Ureter (tissue), 1 donor: ENCODE measurements around the gene PRKD2. TPM values are rescaled to one million over a fixed set of nuclear protein-coding genes. Genes with fewer than 3 reads are reported as not detected.

ENCODE experiments used
- DNase-seq: peaks from one replicate; pipeline ENCODE4 v3.0.0-alpha.2; 2020; ENCODE audit warnings: low spot score
- total RNA-seq: library from RNA; stranded (reverse); gene quantifications from one replicate; pipeline ENCODE4 v1.2.4, GENCODE V29; 2023
- donor health status: DM: yes; HTN: yes; CAD: no.

The PRKD2 gene
- total RNA-seq, 1 donor from 2014 or later: 57.1 TPM

GRCh38 chr19:46661020-46661731 is 55.7 kb downstream of the PRKD2 start, which contains the start of gene DACT3:
TSS of gene DACT3 (minus strand) at chr19:46661182. CDS start at chr19:46661064, 118 bp downstream.
- peak; percentile 100 for DNase-seq

DNA sequence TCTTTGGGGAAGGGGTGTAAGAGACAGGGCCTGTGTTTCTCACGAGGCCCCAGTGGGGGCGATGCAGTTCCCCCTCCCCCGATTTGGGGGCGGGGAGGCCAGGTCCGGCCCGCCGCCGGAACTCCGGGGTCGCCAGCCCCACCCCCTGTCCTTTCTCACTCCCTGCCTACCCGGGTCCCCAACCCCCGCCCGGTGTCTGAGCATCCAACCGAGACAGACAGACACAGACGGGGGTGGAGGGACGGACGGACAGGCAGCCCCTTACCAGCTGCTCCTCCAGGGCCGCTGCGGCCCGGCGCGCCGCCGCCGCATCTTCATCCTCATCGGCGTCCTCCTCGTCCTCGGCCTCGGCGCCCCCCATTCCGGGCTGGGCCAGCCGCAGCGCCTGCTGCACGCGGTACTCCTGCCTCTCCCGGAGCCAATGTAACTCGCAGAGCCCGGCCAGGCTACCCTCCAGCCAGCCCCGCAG is 56.3 kb downstream of the PRKD2 start:
- peak; percentile 62 for DNase-seq

DNA sequence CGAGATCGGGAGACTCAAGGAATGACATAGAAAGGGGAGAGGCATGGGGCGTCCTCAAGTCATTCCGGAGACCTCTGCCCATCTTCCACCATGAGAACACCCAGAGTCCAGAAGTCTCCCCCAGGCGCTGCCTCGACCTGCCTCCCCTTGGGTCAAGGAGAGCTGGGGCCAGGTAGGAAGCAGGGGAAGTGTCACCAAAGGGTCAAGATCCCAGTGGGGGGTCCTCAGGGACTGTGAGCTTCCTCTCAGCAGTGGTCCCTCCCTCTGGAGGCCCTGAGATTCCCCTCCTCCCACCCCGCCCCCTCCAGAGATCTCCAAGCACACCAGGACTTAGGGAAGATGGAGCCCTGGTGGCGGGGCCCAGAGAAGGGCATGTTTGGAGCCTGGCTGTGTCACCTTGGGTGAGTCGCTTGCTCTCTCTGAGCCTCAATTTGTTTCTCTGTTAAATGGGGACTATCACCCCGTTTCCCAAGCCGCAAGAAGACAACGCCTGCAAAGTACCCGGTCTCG is 56.9 kb downstream of the PRKD2 start:
- peak; percentile 57 for DNase-seq

DNA sequence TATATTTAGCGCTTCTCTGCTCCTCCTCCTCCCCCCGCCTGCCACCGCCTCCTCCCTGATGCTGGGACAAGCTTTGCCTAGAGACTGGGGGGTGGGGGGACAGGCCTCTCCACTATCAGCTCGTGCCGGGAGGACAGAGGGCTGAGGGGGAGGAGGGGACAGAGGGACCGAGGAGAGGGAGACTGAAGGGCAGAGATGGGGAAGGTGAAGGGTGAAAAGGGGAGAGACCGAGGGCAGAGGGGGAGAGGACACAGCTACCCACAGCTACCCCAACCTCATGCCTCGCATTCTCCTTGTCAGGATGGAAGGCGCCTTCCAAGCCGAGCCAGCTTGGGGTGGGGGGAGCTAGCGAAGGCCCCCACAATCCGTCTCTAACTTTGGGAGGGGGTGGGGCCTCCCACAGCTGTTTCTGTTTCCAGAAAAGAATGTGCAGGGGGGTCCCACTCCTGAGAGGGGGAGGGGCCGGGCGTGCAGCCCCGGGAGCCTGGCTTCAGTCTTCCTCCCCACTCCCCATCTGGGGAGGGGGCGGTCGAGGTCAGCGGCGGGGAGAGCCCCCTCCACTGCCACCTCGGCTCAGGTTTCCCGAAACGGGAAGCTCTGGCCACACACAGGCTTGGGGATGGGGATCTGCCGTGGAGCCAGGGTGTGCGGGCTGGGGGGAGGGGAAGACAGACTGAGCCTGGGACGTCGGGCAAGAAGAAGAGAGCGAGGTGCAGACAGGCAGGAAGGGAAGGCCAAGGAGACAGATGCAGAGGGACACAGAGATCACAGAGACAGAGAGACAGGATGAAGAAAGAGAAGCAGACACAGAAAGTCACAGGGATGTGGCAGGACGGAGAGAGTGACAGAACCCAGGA is 57.5 kb downstream of the PRKD2 start:
- DNase-seq: peak; percentile 62

- DNase-seq: no peak
Measured at GRCh38 chr19:46656541-46656940, 60.4 kb downstream of the PRKD2 start.

DNA sequence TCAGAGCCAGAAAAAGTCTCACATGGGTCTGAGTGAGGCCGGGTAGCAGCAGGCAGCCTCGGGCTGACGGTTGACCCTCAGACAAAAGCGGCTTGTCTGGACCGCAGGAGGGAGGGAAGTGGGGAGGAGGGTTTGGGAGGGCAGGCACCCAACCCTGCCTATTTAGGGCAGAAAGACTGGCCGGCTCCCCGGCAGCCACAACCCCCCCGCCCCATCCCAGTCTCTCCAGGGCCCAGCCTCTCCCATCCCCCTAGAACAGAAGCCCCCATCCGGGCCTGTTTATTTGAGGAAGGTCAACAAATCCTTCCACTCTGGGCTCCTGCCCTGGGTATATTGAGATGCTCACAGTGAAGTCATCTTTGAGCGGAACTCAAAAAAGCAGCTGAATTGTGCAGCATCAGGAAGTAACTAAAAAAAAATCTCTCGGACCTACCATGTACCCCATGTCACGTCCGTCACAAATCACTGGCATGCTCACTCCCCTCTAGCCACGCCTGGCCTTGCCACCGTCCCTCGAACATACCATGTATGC is 62.2 kb downstream of the PRKD2 start:
- no peak for DNase-seq

DNA sequence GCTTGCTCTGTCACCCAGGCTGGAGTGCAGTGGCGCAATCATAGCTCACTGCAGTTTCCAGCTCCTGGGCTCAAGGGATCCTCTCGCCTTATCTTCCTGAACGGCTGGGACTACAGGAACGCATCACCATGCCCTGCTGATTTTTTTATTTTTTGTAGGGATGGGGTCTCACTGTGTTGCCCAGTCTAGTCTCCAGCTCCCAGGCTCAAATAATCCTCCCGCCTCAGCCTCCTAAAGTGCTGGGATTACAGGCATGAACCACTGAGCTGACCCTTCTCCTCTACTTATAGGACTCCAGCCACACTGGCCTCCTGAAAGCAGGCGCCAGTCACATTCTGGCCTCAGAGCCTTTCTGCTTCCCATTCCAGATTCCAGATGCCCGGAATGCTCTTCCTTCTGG is 66.5 kb downstream of the PRKD2 start:
- no peak for DNase-seq

GRCh38 chr19:46648961-46649960 is 67.7 kb downstream of the PRKD2 start:
- DNase-seq: no peak

- no peak for DNase-seq
Measured at GRCh38 chr19:46648060-46648960, 68.6 kb downstream of the PRKD2 start.

DNA sequence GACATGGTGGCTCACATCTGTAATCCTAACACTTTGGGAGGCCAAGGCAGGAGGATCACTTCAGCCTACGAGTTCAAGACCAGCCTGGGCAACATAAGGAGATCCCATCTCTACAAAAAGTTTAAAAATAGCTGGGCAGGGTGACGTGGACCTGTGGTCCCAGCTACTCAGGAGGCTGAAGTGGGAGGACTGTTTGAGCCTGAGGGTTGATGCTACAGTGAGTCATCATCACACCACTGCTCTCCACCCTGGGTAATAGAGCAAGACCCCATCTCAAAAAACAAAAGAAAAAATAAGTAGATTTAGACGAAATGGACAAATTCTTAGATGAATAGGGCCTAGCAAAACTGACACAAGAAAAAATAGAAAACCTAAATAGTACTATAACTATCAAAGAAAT is 70.5 kb downstream of the PRKD2 start:
- no peak for DNase-seq

GRCh38 chr19:46644720-46645119 is 72.2 kb downstream of the PRKD2 start:
- DNase-seq: no peak

GRCh38 chr19:46640656-46641055 is 76.3 kb downstream of the PRKD2 start:
- no peak for DNase-seq

DNA sequence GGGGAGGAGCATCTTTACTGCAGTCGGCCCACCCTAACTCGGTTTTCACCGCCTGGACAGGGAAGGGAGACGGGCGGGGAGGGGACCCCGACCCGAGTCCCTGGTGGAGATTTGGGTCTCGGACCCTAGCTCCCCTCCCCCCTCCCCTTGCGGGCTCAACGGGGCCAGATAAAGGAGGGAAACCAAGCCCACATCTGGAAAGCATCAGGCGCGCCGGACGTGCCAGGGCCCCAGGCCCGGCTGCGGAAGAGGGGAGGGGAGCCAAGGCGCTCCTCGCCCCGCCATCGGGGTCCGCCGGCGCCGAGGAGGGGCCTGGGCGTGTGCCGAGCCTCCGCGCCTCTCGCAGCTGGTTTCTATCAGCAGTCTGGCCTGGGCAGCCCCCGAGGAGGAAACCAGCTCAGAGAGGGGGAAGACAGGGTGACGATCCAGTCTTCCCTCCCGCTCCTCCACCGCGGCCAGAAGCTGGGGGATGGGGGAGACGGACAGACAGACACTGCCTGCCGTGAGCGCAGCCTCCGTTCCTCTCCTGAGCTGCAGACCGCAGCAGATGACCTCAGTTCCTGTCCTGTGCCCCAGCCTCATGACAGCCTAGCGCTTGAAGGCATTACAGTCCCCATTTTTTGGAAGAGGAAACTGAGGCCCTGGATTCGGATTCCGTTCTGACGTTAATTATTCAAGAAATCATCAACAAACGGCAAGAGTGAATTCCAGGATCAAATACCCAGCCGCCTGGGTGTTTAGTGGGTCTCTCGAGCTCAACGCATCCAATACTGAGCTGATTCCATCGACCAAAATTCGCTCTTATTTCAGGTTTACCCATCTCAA is 77.3 kb downstream of the PRKD2 start:
- DNase-seq: peak; percentile 72

- DNase-seq: no peak
Measured at GRCh38 chr19:46637224-46637623, 79.7 kb downstream of the PRKD2 start.

DNA sequence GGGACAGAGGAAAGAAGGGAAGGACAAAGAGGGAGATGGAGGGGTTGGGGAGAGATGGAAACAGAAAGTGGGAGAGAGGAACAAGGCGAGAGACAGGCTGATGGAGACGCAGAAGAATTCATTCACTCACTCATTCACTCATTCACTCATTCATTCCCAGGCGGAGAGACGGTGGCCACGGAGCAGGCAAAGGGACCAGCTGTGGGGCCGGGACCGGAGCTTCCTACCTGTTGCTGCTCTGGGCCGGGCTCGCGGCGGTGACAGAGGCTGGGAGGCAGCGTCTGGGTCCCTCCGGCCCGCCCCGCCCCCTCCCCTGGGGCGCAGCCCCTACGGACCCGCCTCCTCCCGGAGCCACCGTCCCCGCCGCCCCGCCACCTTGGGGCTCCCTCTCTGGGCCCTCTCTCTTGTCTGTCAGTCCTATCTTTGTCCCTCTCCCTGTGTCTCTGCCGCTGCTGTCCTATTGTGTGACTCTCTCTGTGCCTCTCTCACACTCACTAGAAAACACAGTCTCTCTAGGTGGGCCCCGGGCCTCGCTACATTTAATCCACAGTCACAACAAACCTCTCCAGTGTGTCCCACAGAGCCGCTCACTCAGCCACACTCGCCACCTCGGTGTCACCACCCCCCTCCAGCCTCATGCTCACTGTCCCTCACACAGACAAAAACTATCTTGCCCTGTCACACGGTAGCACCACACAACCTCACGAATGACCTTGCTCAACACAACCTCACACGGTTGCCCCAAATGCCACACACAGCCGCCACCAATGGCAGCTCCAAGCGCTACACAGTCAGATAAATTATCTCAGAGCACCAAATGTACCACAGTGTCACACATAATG is 80.8 kb downstream of the PRKD2 start, which contains the start of gene GNG8:
Gene GNG8 (minus strand): TSS at position 283 of the 842 bp plus-strand sequence. CDS start 1,520 bp downstream, outside the sequence.
- no peak for DNase-seq

GRCh38 chr19:46634656-46635218 is 82.2 kb downstream of the PRKD2 start:
- no peak for DNase-seq

- peak; percentile 92 for DNase-seq
Measured at GRCh38 chr19:46634045-46634655, 82.8 kb downstream of the PRKD2 start.
